ENCODE results near the gene AUP1. TPM values are rescaled to one million over a fixed set of nuclear protein-coding genes. Genes with fewer than 3 reads are reported as not detected.

Gene AUP1
- total RNA-seq = 100 to 1,000 TPM; 111 to 170 (median 145) TPM

GRCh38 chr2:74529357-74530238, at the start of gene AUP1, which contains the start of gene HTRA2:
Gene AUP1 (minus strand): TSS chr2:74529706. CDS start chr2:74529629, 77 bp downstream.
Gene HTRA2 (plus strand): TSS chr2:74529933. CDS start chr2:74530007, 74 bp downstream.
- H3K27me3 ChIP-seq = no peaks in the 10 kb centered on the region
- 0% methylated on average over 6 of the region's 87 CpGs for WGBS
- TF ChIP-seq EP300 (IDR thresholded peaks at IDR 0.05) = no peak
- TF ChIP-seq POLR2AphosphoS5 (IDR thresholded peaks at IDR 0.05) = peak; percentile 6 to 93 (median 84)
- peak; percentile 48 to 73 for TF ChIP-seq POLR2A (IDR thresholded peaks at IDR 0.05)
- no peak for TF ChIP-seq CTCF (IDR thresholded peaks at IDR 0.05)
- no peaks in the 10 kb centered on the region for H3K9me3 ChIP-seq
- peak within 1 kb of the TSS; percentile 92 for H3K27ac ChIP-seq
- peaks cover 46% of the 10 kb centered on the region for H3K36me3 ChIP-seq
- peak; percentile 99 for DNase-seq (ENCODE audit: low spot score in 2 of 2)
- peak within 1 kb of the TSS; percentile 80 for H3K4me3 ChIP-seq
- peaks cover 35% of the 10 kb centered on the region for H3K4me1 ChIP-seq

GRCh38 chr2:74578408-74578807, 48.9 kb upstream of the AUP1 start:
- Histone ChIP-seq H3K27me3 (no peaks in the 10 kb centered on the region), H3K9me3 (no peaks in the 10 kb centered on the region), H3K4me1 (peaks cover 6% of the 10 kb centered on the region), H3K36me3 (no peaks in the 10 kb centered on the region), H3K27ac (no peak overlapping the region), H3K4me3 (no peak overlapping the region)
- WGBS = 60% methylated on average over 3 of the region's 3 CpGs
- DNase-seq (ENCODE audit: low spot score in 2 of 2) = no peak
- TF ChIP-seq EP300 (IDR thresholded peaks at IDR 0.05) = no peak
- no peak for TF ChIP-seq POLR2AphosphoS5 (IDR thresholded peaks at IDR 0.05)
- TF ChIP-seq POLR2A (IDR thresholded peaks at IDR 0.05) = no peak
- no peak for TF ChIP-seq CTCF (IDR thresholded peaks at IDR 0.05)

- Histone ChIP-seq H3K27me3 (no peaks in the 10 kb centered on the region), H3K27ac (peak overlapping the region; percentile 43)
- WGBS = 32% methylated on average over 2 of the region's 2 CpGs
Measured at GRCh38 chr2:74577448-74577847, 47.9 kb upstream of the AUP1 start.

GRCh38 chr2:74576863-74577229, 47.3 kb upstream of the AUP1 start:
- no peak for DNase-seq (ENCODE audit: low spot score in 2 of 2)
- peak overlapping the region; percentile 60 for H3K27ac ChIP-seq
- no peak overlapping the region for H3K4me3 ChIP-seq
- peaks cover 6% of the 10 kb centered on the region for H3K4me1 ChIP-seq
- H3K36me3 ChIP-seq = no peaks in the 10 kb centered on the region
- no peaks in the 10 kb centered on the region for H3K9me3 ChIP-seq
- TF ChIP-seq EP300 (IDR thresholded peaks at IDR 0.05) (no peak), POLR2AphosphoS5 (IDR thresholded peaks at IDR 0.05) (peak in 2 of 3 donors; percentile 13 to 31)
- WGBS = 33% methylated on average over 1 of the region's 1 CpG
- H3K27me3 ChIP-seq = no peaks in the 10 kb centered on the region

More at GRCh38 chr2:74577448-74577847, 47.9 kb upstream of the AUP1 start:
- H3K4me3 ChIP-seq = no peak overlapping the region
- TF ChIP-seq EP300 (IDR thresholded peaks at IDR 0.05) (no peak), CTCF (IDR thresholded peaks at IDR 0.05) (no peak), POLR2A (IDR thresholded peaks at IDR 0.05) (no peak), POLR2AphosphoS5 (IDR thresholded peaks at IDR 0.05) (no peak)
- DNase-seq (ENCODE audit: low spot score in 2 of 2) = no peak
- no peaks in the 10 kb centered on the region for H3K36me3 ChIP-seq
- no peaks in the 10 kb centered on the region for H3K9me3 ChIP-seq
- peaks cover 6% of the 10 kb centered on the region for H3K4me1 ChIP-seq

- TF ChIP-seq EP300 (IDR thresholded peaks at IDR 0.05) (no peak), POLR2AphosphoS5 (IDR thresholded peaks at IDR 0.05) (no peak), CTCF (IDR thresholded peaks at IDR 0.05) (no peak), POLR2A (IDR thresholded peaks at IDR 0.05) (no peak)
- H3K27me3 ChIP-seq = no peaks in the 10 kb centered on the region
- no peak overlapping the region for H3K4me3 ChIP-seq
- no peaks in the 10 kb centered on the region for H3K36me3 ChIP-seq
- H3K9me3 ChIP-seq = no peaks in the 10 kb centered on the region
- H3K27ac ChIP-seq = peak overlapping the region; percentile 60
- no peak for DNase-seq (ENCODE audit: low spot score in 2 of 2)
- 56% methylated on average over 7 of the region's 7 CpGs for WGBS
- H3K4me1 ChIP-seq = peaks cover 6% of the 10 kb centered on the region
Measured at GRCh38 chr2:74576211-74576862, 46.8 kb upstream of the AUP1 start.
